Mucosa of stomach (tissue), 1 donor: ENCODE data around the gene PUSL1.

Experiments
- H3K27me3 ChIP-seq: one replicate; pipeline ENCODE4 v1.7.0; 2013; ENCODE audit warnings: mild to moderate bottlenecking, low read length; ENCODE audit not compliant: control insufficient read depth, insufficient read depth
- H3K36me3 ChIP-seq: one replicate; pipeline ENCODE4 v1.7.0; 2013; ENCODE audit warnings: low read length; ENCODE audit not compliant: control insufficient read depth, insufficient read depth
- H3K4me1 ChIP-seq: one replicate; pipeline ENCODE4 v1.7.0; 2013; ENCODE audit warnings: mild to moderate bottlenecking, low read length; ENCODE audit not compliant: control insufficient read depth, insufficient read depth
- H3K4me3 ChIP-seq: one replicate; pipeline ENCODE4 v1.7.0; 2013; ENCODE audit warnings: low read length
- H3K9ac ChIP-seq: one replicate; pipeline ENCODE4 v1.7.0; 2013; ENCODE audit warnings: mild to moderate bottlenecking, low read length, moderate library complexity
- H3K9me3 ChIP-seq: one replicate; pipeline ENCODE4 v1.7.0; 2013; ENCODE audit warnings: mild to moderate bottlenecking, low read length, moderate library complexity; ENCODE audit not compliant: control insufficient read depth
- donor health status: Pancreatic carcinoma.

The PUSL1 gene

GRCh38 chr1:1336446-1336845, 28.0 kb downstream of the PUSL1 start:
- no peaks in the 10 kb centered on the region for H3K36me3 ChIP-seq
- H3K9me3 ChIP-seq = no peaks in the 10 kb centered on the region
- no peak overlapping the region for H3K9ac ChIP-seq

GRCh38 chr1:1336931-1337792, 28.8 kb downstream of the PUSL1 start:
- no peaks in the 10 kb centered on the region for H3K36me3 ChIP-seq

More at GRCh38 chr1:1336446-1336845, 28.0 kb downstream of the PUSL1 start:
- Histone ChIP-seq H3K4me1 (peaks cover 18% of the 10 kb centered on the region), H3K27me3 (peaks cover 3% of the 10 kb centered on the region), H3K4me3 (no peak overlapping the region)

GRCh38 chr1:1337793-1338147, 29.4 kb downstream of the PUSL1 start:
- peaks cover 14% of the 10 kb centered on the region for H3K4me1 ChIP-seq
- no peaks in the 10 kb centered on the region for H3K36me3 ChIP-seq
- no peak overlapping the region for H3K9ac ChIP-seq
- no peaks in the 10 kb centered on the region for H3K27me3 ChIP-seq
- no peaks in the 10 kb centered on the region for H3K9me3 ChIP-seq
- H3K4me3 ChIP-seq = no peak overlapping the region

More at GRCh38 chr1:1336931-1337792, 28.8 kb downstream of the PUSL1 start:
- Histone ChIP-seq H3K4me1 (peaks cover 17% of the 10 kb centered on the region), H3K4me3 (no peak overlapping the region), H3K9ac (no peak overlapping the region), H3K9me3 (no peaks in the 10 kb centered on the region), H3K27me3 (no peaks in the 10 kb centered on the region)

- H3K27me3 ChIP-seq = no peaks in the 10 kb centered on the region
- H3K36me3 ChIP-seq = no peaks in the 10 kb centered on the region
- no peaks in the 10 kb centered on the region for H3K9me3 ChIP-seq
- no peak overlapping the region for H3K9ac ChIP-seq
- peaks cover 9% of the 10 kb centered on the region for H3K4me1 ChIP-seq
- no peak overlapping the region for H3K4me3 ChIP-seq
These were observed 29.9 kb downstream of the PUSL1 start for GRCh38 chr1:1338278-1338677.

- peaks cover 26% of the 10 kb centered on the region for H3K4me1 ChIP-seq
- no peak overlapping the region for H3K4me3 ChIP-seq
- no peaks in the 10 kb centered on the region for H3K27me3 ChIP-seq
- no peaks in the 10 kb centered on the region for H3K36me3 ChIP-seq
- no peak overlapping the region for H3K9ac ChIP-seq
- H3K9me3 ChIP-seq = no peaks in the 10 kb centered on the region
These were observed 31.8 kb downstream of the PUSL1 start for GRCh38 chr1:1340185-1340584.

GRCh38 chr1:1340791-1341548, 32.6 kb downstream of the PUSL1 start:
- Histone ChIP-seq H3K4me3 (no peak overlapping the region), H3K4me1 (peaks cover 34% of the 10 kb centered on the region), H3K36me3 (no peaks in the 10 kb centered on the region), H3K27me3 (no peaks in the 10 kb centered on the region), H3K9me3 (no peaks in the 10 kb centered on the region), H3K9ac (no peak overlapping the region)

GRCh38 chr1:1341549-1342021, 33.2 kb downstream of the PUSL1 start:
- peaks cover 40% of the 10 kb centered on the region for H3K4me1 ChIP-seq
- H3K27me3 ChIP-seq = no peaks in the 10 kb centered on the region

GRCh38 chr1:1342061-1342562, 33.7 kb downstream of the PUSL1 start:
- no peaks in the 10 kb centered on the region for H3K27me3 ChIP-seq
- H3K4me1 ChIP-seq = peaks cover 44% of the 10 kb centered on the region
- no peak overlapping the region for H3K4me3 ChIP-seq
- no peaks in the 10 kb centered on the region for H3K9me3 ChIP-seq
- no peak overlapping the region for H3K9ac ChIP-seq
- no peaks in the 10 kb centered on the region for H3K36me3 ChIP-seq

More at GRCh38 chr1:1341549-1342021, 33.2 kb downstream of the PUSL1 start:
- no peak overlapping the region for H3K9ac ChIP-seq
- no peak overlapping the region for H3K4me3 ChIP-seq
- no peaks in the 10 kb centered on the region for H3K9me3 ChIP-seq
- no peaks in the 10 kb centered on the region for H3K36me3 ChIP-seq

GRCh38 chr1:1342584-1343115, 34.3 kb downstream of the PUSL1 start:
- Histone ChIP-seq H3K9me3 (no peaks in the 10 kb centered on the region), H3K9ac (no peak overlapping the region), H3K4me3 (no peak overlapping the region), H3K27me3 (no peaks in the 10 kb centered on the region), H3K4me1 (peaks cover 44% of the 10 kb centered on the region), H3K36me3 (no peaks in the 10 kb centered on the region)

- Histone ChIP-seq H3K4me3 (no peak overlapping the region), H3K27me3 (no peaks in the 10 kb centered on the region), H3K9me3 (no peaks in the 10 kb centered on the region), H3K9ac (peak overlapping the region; percentile 36), H3K36me3 (no peaks in the 10 kb centered on the region), H3K4me1 (peaks cover 47% of the 10 kb centered on the region)
These were observed 35.5 kb downstream of the PUSL1 start for GRCh38 chr1:1343811-1344421.

- Histone ChIP-seq H3K4me3 (no peak overlapping the region), H3K4me1 (peaks cover 47% of the 10 kb centered on the region), H3K9me3 (no peaks in the 10 kb centered on the region), H3K36me3 (no peaks in the 10 kb centered on the region), H3K9ac (peak overlapping the region; percentile 43), H3K27me3 (no peaks in the 10 kb centered on the region)
These were observed 36.4 kb downstream of the PUSL1 start for GRCh38 chr1:1344655-1345361.
